ENCODE measurements around the gene KCNG2. TPM values are rescaled to one million over a fixed set of nuclear protein-coding genes. Genes with fewer than 3 reads are reported as not detected.

The KCNG2 gene
- total RNA-seq, 1 experiment from 2014 or later, result not detected

DNA sequence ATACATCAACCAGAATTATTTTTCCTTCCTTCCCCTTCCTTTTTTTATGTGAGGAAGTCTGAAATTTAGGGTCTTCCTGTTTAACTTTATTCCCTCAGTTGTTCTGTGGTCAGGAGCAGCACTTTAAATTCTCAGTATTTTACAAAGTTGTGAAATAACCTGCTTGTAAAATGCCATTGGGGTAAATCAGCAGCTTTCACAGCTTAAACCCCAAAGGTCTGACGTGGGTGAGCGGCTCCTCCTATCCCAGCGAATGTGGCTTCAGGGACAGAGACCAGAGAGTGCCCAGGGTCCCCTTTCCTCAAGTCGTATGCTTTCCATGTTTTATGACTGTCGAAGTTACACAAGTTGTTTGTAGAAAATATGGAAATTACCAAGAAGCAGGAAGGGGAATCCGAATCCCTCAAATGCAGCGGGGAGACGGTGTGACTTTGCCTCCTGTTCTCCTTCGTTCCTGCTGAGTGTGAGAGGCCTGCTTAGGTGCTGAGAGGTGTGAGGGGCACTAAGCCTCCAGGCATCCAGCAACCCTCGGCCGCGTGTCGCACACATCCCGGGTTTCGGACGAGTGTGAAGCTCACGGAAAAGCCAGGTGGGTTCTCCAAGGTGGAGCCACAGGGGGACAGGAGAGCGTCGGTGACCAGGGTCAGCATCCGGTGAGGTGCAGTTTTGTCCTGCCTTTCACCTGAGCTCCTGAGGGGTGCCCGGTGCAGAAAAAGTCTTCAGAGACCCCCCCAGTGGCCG, 10.8 kb upstream of the KCNG2 start:
- Histone ChIP-seq H3K36me3 (no peaks in the 10 kb centered on the region), H3K4me1 (peaks cover 10% of the 10 kb centered on the region; the same call in 1 of the 2 replicates), H3K27ac (no peak overlapping the region), H3K27me3 (no peaks in the 10 kb centered on the region), H3K9me3 (replicated peaks) (no peaks in the 10 kb centered on the region), H3K4me3 (no peak overlapping the region)
- DNase-seq, result no peak

GRCh38 chr18:79787527-79787864, 10.2 kb upstream of the KCNG2 start:
- Histone ChIP-seq H3K27ac (no peak overlapping the region), H3K27me3 (no peaks in the 10 kb centered on the region), H3K4me1 (peaks cover 10% of the 10 kb centered on the region; the same call in 1 of the 2 replicates), H3K9me3 (replicated peaks) (no peaks in the 10 kb centered on the region), H3K4me3 (no peak overlapping the region), H3K36me3 (no peaks in the 10 kb centered on the region)
- DNase-seq, result no peak

DNA sequence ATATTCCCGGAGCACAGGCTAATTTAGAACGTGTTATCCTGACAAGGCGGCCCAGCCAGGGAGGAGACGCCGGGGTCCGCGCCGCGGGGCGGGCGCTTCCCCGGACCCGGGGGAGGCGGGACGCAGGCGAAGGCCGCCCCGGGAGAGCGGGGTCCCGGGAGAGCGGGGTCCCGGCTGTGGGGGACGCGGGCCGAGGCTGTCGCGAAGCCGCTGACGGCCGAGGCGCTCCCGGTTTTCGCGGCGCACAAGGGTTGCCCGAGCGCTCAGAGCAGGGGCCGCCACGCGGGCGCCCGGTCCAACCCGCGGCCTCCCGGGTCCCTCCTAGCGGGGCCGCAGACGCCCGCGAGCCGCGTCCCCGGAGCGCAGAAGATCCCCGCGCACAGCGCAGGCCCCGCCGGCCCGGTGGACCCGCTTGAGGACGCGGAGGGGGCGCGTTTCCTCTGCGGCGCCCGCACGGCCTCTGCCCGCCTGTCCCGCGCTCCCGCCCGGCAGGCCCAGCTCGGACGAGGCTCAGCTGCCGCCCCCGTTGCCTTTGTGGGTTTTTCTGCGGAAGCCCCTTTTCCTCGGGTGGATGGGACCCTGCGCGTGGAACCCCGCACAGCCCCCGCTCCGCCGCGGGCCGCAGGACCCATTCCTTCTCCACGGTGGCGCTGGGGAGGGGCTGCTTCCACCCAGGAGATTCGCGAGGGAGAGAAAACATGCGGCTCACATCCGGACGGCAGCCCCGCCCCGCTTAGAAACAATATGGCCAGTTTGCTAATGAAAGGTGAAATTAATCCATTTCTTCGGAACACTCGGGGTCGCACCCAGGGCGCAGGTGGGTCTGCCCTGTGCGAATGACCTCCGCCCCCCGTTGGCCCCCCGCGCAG, 9.6 kb upstream of the KCNG2 start:
- no peaks in the 10 kb centered on the region for H3K27me3 ChIP-seq

GRCh38 chr18:79788734-79789085, 9.0 kb upstream of the KCNG2 start:
- Histone ChIP-seq H3K27ac (no peak overlapping the region), H3K27me3 (no peaks in the 10 kb centered on the region), H3K4me3 (no peak overlapping the region), H3K4me1 (peaks cover 10% of the 10 kb centered on the region; the same call in 1 of the 2 replicates), H3K9me3 (replicated peaks) (no peaks in the 10 kb centered on the region), H3K36me3 (no peaks in the 10 kb centered on the region)
- no peak for DNase-seq

More for the DNA sequence above, 9.6 kb upstream of the KCNG2 start:
- H3K4me1 ChIP-seq, result peaks cover 10% of the 10 kb centered on the region; the same call in 1 of the 2 replicates
- H3K27ac ChIP-seq, result no peak overlapping the region
- no peak for DNase-seq
- H3K9me3 ChIP-seq (replicated peaks), result no peaks in the 10 kb centered on the region
- H3K4me3 ChIP-seq, result no peak overlapping the region
- H3K36me3 ChIP-seq, result no peaks in the 10 kb centered on the region

GRCh38 chr18:79789091-79789891, 8.4 kb upstream of the KCNG2 start:
- H3K27me3 ChIP-seq, result no peaks in the 10 kb centered on the region

GRCh38 chr18:79789901-79790890, 7.5 kb upstream of the KCNG2 start:
- Histone ChIP-seq H3K27me3 (no peaks in the 10 kb centered on the region), H3K4me3 (no peak overlapping the region), H3K4me1 (peaks cover 8% of the 10 kb centered on the region; the same call in 1 of the 2 replicates), H3K9me3 (replicated peaks) (no peaks in the 10 kb centered on the region), H3K36me3 (no peaks in the 10 kb centered on the region), H3K27ac (no peak overlapping the region)
- DNase-seq, result no peak

More at GRCh38 chr18:79789091-79789891, 8.4 kb upstream of the KCNG2 start:
- Histone ChIP-seq H3K27ac (no peak overlapping the region), H3K4me3 (no peak overlapping the region), H3K4me1 (peaks cover 10% of the 10 kb centered on the region; the same call in 1 of the 2 replicates), H3K36me3 (no peaks in the 10 kb centered on the region), H3K9me3 (replicated peaks) (no peaks in the 10 kb centered on the region)
- DNase-seq, result no peak

DNA sequence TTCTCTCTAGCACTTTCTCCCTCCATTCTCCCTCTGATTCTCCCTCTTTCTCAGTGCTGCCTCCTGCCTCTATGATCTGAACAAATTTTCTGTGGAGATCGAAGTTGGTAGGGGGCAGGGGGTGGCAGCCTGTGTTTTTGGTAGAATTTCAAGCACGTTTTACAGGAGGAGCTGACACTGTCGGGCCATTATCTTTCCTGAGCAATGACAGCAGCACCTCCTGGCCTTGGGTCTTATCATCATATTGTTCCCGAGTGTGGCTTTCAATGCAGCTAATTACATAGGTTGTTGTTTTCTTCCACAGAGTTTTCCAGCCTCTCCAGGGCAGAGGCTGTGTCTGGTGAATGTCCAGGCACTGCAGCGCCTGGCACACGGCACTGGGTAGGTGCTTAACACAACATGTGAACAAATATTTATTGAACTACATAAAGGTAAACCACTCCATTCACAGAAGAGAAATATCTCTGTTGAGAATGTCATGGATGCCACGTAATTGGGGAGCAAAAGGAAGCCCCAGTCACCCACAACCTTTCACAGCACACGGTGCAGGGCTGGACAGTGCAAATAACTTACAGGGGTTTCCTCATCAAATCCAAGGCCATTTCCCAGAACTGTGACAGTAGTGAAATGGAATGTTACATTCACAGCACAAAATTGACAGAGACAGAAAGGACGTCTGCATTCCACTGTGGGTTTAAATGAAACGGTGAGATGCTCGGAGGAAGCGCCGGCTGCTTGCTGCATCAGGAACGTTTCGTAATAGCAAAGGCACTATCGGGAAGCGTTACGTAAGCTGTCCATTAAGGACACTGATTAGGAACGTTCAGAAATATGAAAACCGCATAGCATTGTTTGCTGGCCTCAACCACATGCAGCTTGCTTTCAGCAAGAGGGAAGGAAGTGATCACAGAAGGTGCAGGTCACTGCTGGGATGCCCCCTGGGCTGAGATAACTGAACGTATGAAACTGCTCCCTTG, 6.5 kb upstream of the KCNG2 start:
- Histone ChIP-seq H3K36me3 (no peaks in the 10 kb centered on the region), H3K4me1 (peaks cover 8% of the 10 kb centered on the region; the same call in 1 of the 2 replicates), H3K27me3 (no peaks in the 10 kb centered on the region), H3K9me3 (replicated peaks) (no peaks in the 10 kb centered on the region), H3K27ac (peak overlapping the region; percentile 57), H3K4me3 (peak overlapping the region; percentile 24)
- DNase-seq, result peak; percentile 42 to 44

DNA sequence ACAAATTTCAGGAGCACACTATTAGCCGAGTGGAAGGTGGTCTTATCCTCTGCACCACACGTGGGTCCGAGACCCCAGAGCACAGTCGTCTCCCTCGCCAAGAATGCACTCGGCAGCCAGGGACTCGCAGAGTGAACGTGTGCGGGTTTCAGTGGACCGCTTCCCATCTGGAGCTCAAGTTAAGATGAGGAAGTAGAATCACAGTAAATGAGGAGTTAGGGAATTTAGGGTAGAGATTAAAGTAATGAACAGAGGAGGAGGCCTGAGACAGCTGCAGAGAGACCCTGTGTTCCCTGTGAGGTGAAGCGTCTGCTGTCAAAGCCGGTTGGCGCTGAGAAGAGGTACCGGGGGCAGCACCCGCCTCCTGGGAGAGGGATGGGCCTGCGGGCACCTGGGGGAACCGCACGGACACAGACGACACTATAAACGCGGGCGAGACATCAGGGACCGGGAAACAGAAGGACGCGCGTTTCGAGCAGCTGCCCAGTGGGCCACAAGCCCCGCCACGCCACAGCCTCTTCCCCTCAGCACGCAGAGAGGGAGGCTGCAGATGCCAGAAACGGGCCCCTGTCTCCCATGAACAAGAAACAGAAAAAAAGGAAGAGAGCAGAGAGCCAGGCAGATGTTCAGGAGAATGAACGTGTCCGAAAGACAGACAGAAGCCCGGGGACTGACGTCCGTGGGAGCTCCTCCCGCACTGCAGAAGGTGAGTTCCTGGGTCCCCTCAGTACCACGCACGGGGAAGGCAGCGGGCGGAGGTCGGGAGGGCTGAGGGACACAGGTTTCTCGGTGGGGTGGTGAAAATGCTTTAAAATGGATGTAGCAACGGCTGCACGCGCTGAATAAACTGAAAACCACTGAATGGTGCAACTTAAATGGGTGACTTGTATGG, 5.4 kb upstream of the KCNG2 start:
- no peaks in the 10 kb centered on the region for H3K9me3 ChIP-seq (replicated peaks)
- peak overlapping the region; percentile 24 for H3K4me3 ChIP-seq
- no peaks in the 10 kb centered on the region for H3K27me3 ChIP-seq
- DNase-seq, result no peak
- H3K27ac ChIP-seq, result peak overlapping the region; percentile 57
- H3K4me1 ChIP-seq, result peaks cover 8% of the 10 kb centered on the region; the same call in 1 of the 2 replicates
- no peaks in the 10 kb centered on the region for H3K36me3 ChIP-seq

DNA sequence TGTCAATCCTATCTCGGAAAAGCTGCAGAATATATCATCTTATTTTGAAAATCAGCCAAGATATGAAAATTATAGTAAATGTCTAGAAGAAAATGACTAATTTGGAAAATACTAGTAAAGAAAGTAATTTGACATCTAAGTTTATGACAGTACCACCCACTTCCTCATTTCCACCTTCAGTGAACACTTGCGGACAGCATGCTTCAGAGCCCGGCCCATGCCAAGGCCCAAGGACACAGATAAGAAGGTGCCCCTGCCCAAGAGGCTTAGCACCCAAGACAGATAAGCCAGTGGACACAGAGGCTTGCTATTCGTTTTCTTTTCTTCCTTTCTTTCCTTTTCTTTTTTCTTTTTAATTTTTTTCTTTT, 4.8 kb upstream of the KCNG2 start:
- Histone ChIP-seq H3K27ac (no peak overlapping the region), H3K27me3 (no peaks in the 10 kb centered on the region), H3K4me1 (peaks cover 8% of the 10 kb centered on the region; the same call in 1 of the 2 replicates), H3K4me3 (no peak overlapping the region), H3K36me3 (no peaks in the 10 kb centered on the region), H3K9me3 (replicated peaks) (no peaks in the 10 kb centered on the region)
- no peak for DNase-seq

- Histone ChIP-seq H3K9me3 (replicated peaks) (no peaks in the 10 kb centered on the region), H3K4me3 (no peak overlapping the region), H3K36me3 (no peaks in the 10 kb centered on the region), H3K27ac (no peak overlapping the region), H3K4me1 (peaks cover 8% of the 10 kb centered on the region; the same call in 1 of the 2 replicates), H3K27me3 (no peaks in the 10 kb centered on the region)
- no peak for DNase-seq
Observed at GRCh38 chr18:79794846-79795245, 2.9 kb upstream of the KCNG2 start.

GRCh38 chr18:79795446-79795845, 2.3 kb upstream of the KCNG2 start:
- H3K4me1 ChIP-seq, result peaks cover 8% of the 10 kb centered on the region; the same call in 1 of the 2 replicates
- H3K27me3 ChIP-seq, result no peaks in the 10 kb centered on the region
- no peaks in the 10 kb centered on the region for H3K9me3 ChIP-seq (replicated peaks)
- no peak overlapping the region for H3K27ac ChIP-seq
- H3K4me3 ChIP-seq, result no peak overlapping the region
- H3K36me3 ChIP-seq, result no peaks in the 10 kb centered on the region
- no peak for DNase-seq

DNA sequence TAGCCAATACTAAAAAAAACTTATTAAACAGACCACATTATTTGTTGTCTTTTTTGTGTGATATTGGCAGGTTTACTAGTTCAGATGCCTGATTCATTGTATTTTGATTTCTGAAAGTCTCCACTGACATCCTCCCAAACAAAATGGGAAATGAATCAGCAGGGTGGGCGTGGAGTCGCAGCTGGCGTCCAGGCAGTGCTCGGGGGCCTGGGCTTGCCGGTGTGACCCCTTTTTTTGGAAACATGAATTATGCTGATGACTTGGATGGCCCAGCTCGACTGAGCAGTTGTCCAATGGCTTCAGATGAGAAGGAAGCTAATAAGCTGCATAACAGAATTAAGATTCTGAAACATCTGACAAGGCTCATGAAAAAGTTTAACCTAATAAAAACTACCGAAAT, 1.7 kb upstream of the KCNG2 start:
- no peak for DNase-seq
- Histone ChIP-seq H3K27me3 (no peaks in the 10 kb centered on the region), H3K27ac (no peak overlapping the region)

More for the DNA sequence above, 1.7 kb upstream of the KCNG2 start:
- no peaks in the 10 kb centered on the region for H3K9me3 ChIP-seq (replicated peaks)
- H3K36me3 ChIP-seq, result no peaks in the 10 kb centered on the region
- H3K4me1 ChIP-seq, result peaks cover 6% of the 10 kb centered on the region; the same call in 1 of the 2 replicates
- H3K4me3 ChIP-seq, result no peak overlapping the region
